Fibroblast of mammary gland (primary cell): ENCODE results near the gene PCK2.

Source experiments
- DNase-seq: peaks from one replicate; pipeline ENCODE4 v3.0.0-alpha.2; 2010; ENCODE audit warnings: low read depth
- H3K4me3 ChIP-seq: 2 replicates; pipeline ENCODE4 v1.5.1; 2011; ENCODE audit warnings: low read depth, mild to moderate bottlenecking, low read length, moderate library complexity; ENCODE audit not compliant: control insufficient read depth
- TF ChIP-seq, protein P1 (sequence below): conservative IDR thresholded peaks from 2 replicates; pipeline ENCODE4 v1.5.1; 2011; ENCODE audit warnings: low read depth, low read length, inconsistent platforms; ENCODE audit not compliant: control insufficient read depth, insufficient read depth

The PCK2 gene

DNA sequence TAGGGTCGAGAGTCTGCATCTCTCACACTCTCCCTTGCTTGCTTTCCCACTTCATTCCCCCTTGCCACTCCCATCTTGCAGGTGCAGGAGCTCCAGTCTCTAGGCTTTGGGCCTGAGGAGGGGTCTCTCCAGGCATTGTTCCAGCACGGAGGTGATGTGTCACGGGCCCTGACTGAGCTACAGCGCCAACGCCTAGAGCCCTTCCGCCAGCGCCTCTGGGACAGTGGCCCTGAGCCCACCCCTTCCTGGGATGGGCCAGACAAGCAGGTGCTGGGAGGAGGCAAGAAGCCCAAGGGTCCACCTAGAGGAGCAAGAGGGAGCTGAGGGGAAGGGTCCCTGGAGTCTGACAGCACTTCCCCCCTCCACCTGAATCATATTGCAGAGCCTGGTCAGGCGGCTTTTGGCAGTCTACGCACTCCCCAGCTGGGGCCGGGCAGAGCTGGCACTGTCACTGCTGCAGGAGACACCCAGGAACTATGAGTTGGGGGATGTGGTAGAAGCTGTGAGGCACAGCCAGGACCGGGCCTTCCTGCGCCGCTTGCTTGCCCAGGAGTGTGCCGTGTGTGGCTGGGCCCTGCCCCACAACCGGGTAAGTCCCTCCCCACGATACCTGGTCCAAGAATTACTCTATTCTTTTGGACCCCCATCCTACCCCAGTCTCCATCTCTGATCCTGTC lies 57.4 kb downstream of the PCK2 start:
- no peak for DNase-seq
- H3K4me3 ChIP-seq = no peak overlapping the region
- TF ChIP-seq, protein P1, sequence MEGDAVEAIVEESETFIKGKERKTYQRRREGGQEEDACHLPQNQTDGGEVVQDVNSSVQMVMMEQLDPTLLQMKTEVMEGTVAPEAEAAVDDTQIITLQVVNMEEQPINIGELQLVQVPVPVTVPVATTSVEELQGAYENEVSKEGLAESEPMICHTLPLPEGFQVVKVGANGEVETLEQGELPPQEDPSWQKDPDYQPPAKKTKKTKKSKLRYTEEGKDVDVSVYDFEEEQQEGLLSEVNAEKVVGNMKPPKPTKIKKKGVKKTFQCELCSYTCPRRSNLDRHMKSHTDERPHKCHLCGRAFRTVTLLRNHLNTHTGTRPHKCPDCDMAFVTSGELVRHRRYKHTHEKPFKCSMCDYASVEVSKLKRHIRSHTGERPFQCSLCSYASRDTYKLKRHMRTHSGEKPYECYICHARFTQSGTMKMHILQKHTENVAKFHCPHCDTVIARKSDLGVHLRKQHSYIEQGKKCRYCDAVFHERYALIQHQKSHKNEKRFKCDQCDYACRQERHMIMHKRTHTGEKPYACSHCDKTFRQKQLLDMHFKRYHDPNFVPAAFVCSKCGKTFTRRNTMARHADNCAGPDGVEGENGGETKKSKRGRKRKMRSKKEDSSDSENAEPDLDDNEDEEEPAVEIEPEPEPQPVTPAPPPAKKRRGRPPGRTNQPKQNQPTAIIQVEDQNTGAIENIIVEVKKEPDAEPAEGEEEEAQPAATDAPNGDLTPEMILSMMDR = no peak
